Tibial nerve (tissue), 4 donors: ENCODE measurements around the gene CAPRIN1.

Experiments
- EP300 ChIP-seq, 2 donors: sonication (generic); formaldehyde crosslinking; IDR thresholded peaks; one replicate each; pipeline ENCODE4 v1.6.1; 2017; ENCODE audit warnings: antibody characterized with exemption in 2 of 2, mild to moderate bottlenecking in 1 of 2
- POLR2A ChIP-seq, 2 donors: fragments of 450-650 bp; IDR thresholded peaks; one replicate each; pipeline ENCODE4 v1.6.1; 2017; ENCODE audit warnings: antibody characterized with exemption in 2 of 2, mild to moderate bottlenecking in 2 of 2, moderate library complexity in 2 of 2
- TF ChIP-seq, protein P1 (sequence below), 5 experiments: fragments of 200-600 bp in 3 of 5; fragments of 450-650 bp in 2 of 5; sonication (generic) in 3 of 5; IDR thresholded peaks; one replicate each; pipeline ENCODE4 v1.5.1; 2016 to 2019; ENCODE audit warnings: antibody characterized with exemption in 5 of 5, mild to moderate bottlenecking in 3 of 5, moderate library complexity in 2 of 5

DNA sequence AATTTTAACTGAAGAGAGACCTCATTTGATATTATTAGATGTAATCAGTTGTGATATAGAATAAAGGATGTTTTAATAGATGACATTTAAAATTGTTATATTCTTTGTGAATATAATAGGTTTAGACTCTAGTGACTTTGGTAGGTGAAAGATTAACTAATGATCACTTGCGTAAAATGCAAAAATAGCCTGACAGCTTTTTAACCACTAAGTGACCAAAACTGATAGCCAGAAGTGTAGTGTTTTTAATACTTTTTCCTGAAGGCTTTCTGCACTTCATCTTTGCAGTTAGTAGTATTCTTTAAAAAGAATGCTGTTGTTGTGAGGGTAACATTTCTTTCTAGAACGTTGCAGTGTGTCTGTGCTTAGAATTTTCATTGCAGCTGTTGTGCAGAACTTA lies 5.1 kb downstream of the CAPRIN1 start:
- TF ChIP-seq, protein P1, sequence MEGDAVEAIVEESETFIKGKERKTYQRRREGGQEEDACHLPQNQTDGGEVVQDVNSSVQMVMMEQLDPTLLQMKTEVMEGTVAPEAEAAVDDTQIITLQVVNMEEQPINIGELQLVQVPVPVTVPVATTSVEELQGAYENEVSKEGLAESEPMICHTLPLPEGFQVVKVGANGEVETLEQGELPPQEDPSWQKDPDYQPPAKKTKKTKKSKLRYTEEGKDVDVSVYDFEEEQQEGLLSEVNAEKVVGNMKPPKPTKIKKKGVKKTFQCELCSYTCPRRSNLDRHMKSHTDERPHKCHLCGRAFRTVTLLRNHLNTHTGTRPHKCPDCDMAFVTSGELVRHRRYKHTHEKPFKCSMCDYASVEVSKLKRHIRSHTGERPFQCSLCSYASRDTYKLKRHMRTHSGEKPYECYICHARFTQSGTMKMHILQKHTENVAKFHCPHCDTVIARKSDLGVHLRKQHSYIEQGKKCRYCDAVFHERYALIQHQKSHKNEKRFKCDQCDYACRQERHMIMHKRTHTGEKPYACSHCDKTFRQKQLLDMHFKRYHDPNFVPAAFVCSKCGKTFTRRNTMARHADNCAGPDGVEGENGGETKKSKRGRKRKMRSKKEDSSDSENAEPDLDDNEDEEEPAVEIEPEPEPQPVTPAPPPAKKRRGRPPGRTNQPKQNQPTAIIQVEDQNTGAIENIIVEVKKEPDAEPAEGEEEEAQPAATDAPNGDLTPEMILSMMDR (IDR thresholded peaks at IDR 0.05): no peak
- TF ChIP-seq POLR2A (IDR thresholded peaks at IDR 0.05) (no peak), EP300 (IDR thresholded peaks at IDR 0.05) (no peak)
